Medulla oblongata (tissue), 1 donor: Measurements from ENCODE around the gene STEAP4.
"Not testable (repeated sequence)": the region's sequence is repeated elsewhere in the genome, so short reads cannot be mapped to it uniquely, and the experiment has no call there.

Experiments used
- DNase-seq: peaks from one replicate; pipeline ENCODE4 v3.0.0-alpha.2; 2015; ENCODE audit errors: extremely low spot score

The STEAP4 gene

GRCh38 chr7:88312061-88312663 lies 5.5 kb upstream of the STEAP4 start:
- no peak for DNase-seq

GRCh38 chr7:88311675-88312036 lies 5.0 kb upstream of the STEAP4 start:
- no peak for DNase-seq

GRCh38 chr7:88310956-88311674 lies 4.4 kb upstream of the STEAP4 start:
- DNase-seq, result no peak

GRCh38 chr7:88309819-88310218 lies 3.1 kb upstream of the STEAP4 start:
- no peak for DNase-seq

- no peak for DNase-seq
Measured at GRCh38 chr7:88307823-88308222, 1.1 kb upstream of the STEAP4 start.

GRCh38 chr7:88307412-88307811 lies 718 bp upstream of the STEAP4 start:
- DNase-seq, result no peak

- DNase-seq, result no peak
Measured at GRCh38 chr7:88305044-88305443, 1.6 kb downstream of the STEAP4 start.

GRCh38 chr7:88302486-88302885 lies 4.2 kb downstream of the STEAP4 start:
- DNase-seq, result no peak

- no peak for DNase-seq
Measured at GRCh38 chr7:88301924-88302323, 4.8 kb downstream of the STEAP4 start.

- no peak for DNase-seq
Measured at GRCh38 chr7:88300401-88300945, 6.2 kb downstream of the STEAP4 start.

GRCh38 chr7:88299126-88299525 lies 7.6 kb downstream of the STEAP4 start:
- DNase-seq, result no peak

- no peak for DNase-seq
Measured at GRCh38 chr7:88293866-88294265, 12.8 kb downstream of the STEAP4 start.

- no peak for DNase-seq
Measured at GRCh38 chr7:88291398-88292173, 15.1 kb downstream of the STEAP4 start.

- DNase-seq, result no peak
Measured at GRCh38 chr7:88290491-88290890, 16.2 kb downstream of the STEAP4 start.

- no peak for DNase-seq
Measured at GRCh38 chr7:88289564-88290025, 17.1 kb downstream of the STEAP4 start.

GRCh38 chr7:88281749-88282148 lies 24.9 kb downstream of the STEAP4 start:
- no peak for DNase-seq

GRCh38 chr7:88280801-88281200 lies 25.9 kb downstream of the STEAP4 start:
- no peak for DNase-seq

- no peak for DNase-seq
Measured at GRCh38 chr7:88279323-88279722, 27.4 kb downstream of the STEAP4 start.

- DNase-seq, result peak; percentile 27
Measured at GRCh38 chr7:88278881-88279280, 27.8 kb downstream of the STEAP4 start.

GRCh38 chr7:88276605-88277153 lies 30.0 kb downstream of the STEAP4 start:
- DNase-seq, result no peak

GRCh38 chr7:88274856-88275255 lies 31.8 kb downstream of the STEAP4 start:
- not testable (repeated sequence) for DNase-seq

- no peak for DNase-seq
Measured at GRCh38 chr7:88269586-88269985, 37.1 kb downstream of the STEAP4 start.
